Measurements from ENCODE around the gene BCAS3.
"Not testable (repeated sequence)": the region's sequence is repeated elsewhere in the genome, so short reads cannot be mapped to it uniquely, and the experiment has no call there.

BCAS3 gene

GRCh38 chr17:60767744-60768308, 90.2 kb downstream of the BCAS3 start:
- DNase-seq (ENCODE audit: insufficient read length): no peak
- FAIRE-seq: no peak
- no peak for TF ChIP-seq POLR2A (IDR thresholded peaks at IDR 0.05; ENCODE audit: low read depth, low read length)
- TF ChIP-seq TAF1 (IDR thresholded peaks at IDR 0.05; ENCODE audit: borderline replicate concordance, low read depth, low read length): no peak
- TF ChIP-seq POLR2AphosphoS5 (IDR thresholded peaks at IDR 0.05; ENCODE audit: low read depth, low read length): no peak

GRCh38 chr17:60769327-60769726, 91.7 kb downstream of the BCAS3 start:
- TF ChIP-seq POLR2AphosphoS5 (IDR thresholded peaks at IDR 0.05; ENCODE audit: low read depth, low read length) (no peak), TAF1 (IDR thresholded peaks at IDR 0.05; ENCODE audit: borderline replicate concordance, low read depth, low read length) (no peak), POLR2A (IDR thresholded peaks at IDR 0.05; ENCODE audit: low read depth, low read length) (no peak)
- FAIRE-seq (no peak), DNase-seq (ENCODE audit: insufficient read length) (no peak)

- TF ChIP-seq TAF1 (IDR thresholded peaks at IDR 0.05; ENCODE audit: borderline replicate concordance, low read depth, low read length): no peak
- TF ChIP-seq POLR2AphosphoS5 (IDR thresholded peaks at IDR 0.05; ENCODE audit: low read depth, low read length): no peak
- no peak for TF ChIP-seq POLR2A (IDR thresholded peaks at IDR 0.05; ENCODE audit: low read depth, low read length)
- no peak for DNase-seq (ENCODE audit: insufficient read length)
- no peak for FAIRE-seq
These were observed 93.3 kb downstream of the BCAS3 start for GRCh38 chr17:60770946-60771422.

- DNase-seq (ENCODE audit: insufficient read length); FAIRE-seq: not testable (repeated sequence)
These were observed 94.0 kb downstream of the BCAS3 start for GRCh38 chr17:60771621-60772020.

GRCh38 chr17:60773552-60773951, 95.9 kb downstream of the BCAS3 start:
- TF ChIP-seq POLR2A (IDR thresholded peaks at IDR 0.05; ENCODE audit: low read depth, low read length) (no peak), TAF1 (IDR thresholded peaks at IDR 0.05; ENCODE audit: borderline replicate concordance, low read depth, low read length) (no peak), POLR2AphosphoS5 (IDR thresholded peaks at IDR 0.05; ENCODE audit: low read depth, low read length) (no peak)
- DNase-seq (ENCODE audit: insufficient read length): no peak
- FAIRE-seq: no peak

GRCh38 chr17:60781880-60782412, 104.3 kb downstream of the BCAS3 start:
- TF ChIP-seq POLR2A (IDR thresholded peaks at IDR 0.05; ENCODE audit: low read depth, low read length) (no peak), TAF1 (IDR thresholded peaks at IDR 0.05; ENCODE audit: borderline replicate concordance, low read depth, low read length) (no peak), POLR2AphosphoS5 (IDR thresholded peaks at IDR 0.05; ENCODE audit: low read depth, low read length) (no peak)
- no peak for DNase-seq (ENCODE audit: insufficient read length)
- no peak for FAIRE-seq

GRCh38 chr17:60782742-60783141, 105.1 kb downstream of the BCAS3 start:
- FAIRE-seq (no peak), DNase-seq (ENCODE audit: insufficient read length) (no peak)
- TF ChIP-seq TAF1 (IDR thresholded peaks at IDR 0.05; ENCODE audit: borderline replicate concordance, low read depth, low read length): no peak
- TF ChIP-seq POLR2AphosphoS5 (IDR thresholded peaks at IDR 0.05; ENCODE audit: low read depth, low read length): no peak
- TF ChIP-seq POLR2A (IDR thresholded peaks at IDR 0.05; ENCODE audit: low read depth, low read length): no peak

GRCh38 chr17:60790205-60790604, 112.6 kb downstream of the BCAS3 start:
- DNase-seq (ENCODE audit: insufficient read length): no peak
- TF ChIP-seq TAF1 (IDR thresholded peaks at IDR 0.05; ENCODE audit: borderline replicate concordance, low read depth, low read length): no peak
- no peak for TF ChIP-seq POLR2A (IDR thresholded peaks at IDR 0.05; ENCODE audit: low read depth, low read length)
- no peak for TF ChIP-seq POLR2AphosphoS5 (IDR thresholded peaks at IDR 0.05; ENCODE audit: low read depth, low read length)
- FAIRE-seq: no peak

- no peak for FAIRE-seq
- TF ChIP-seq POLR2AphosphoS5 (IDR thresholded peaks at IDR 0.05; ENCODE audit: low read depth, low read length): no peak
- TF ChIP-seq TAF1 (IDR thresholded peaks at IDR 0.05; ENCODE audit: borderline replicate concordance, low read depth, low read length): no peak
- TF ChIP-seq POLR2A (IDR thresholded peaks at IDR 0.05; ENCODE audit: low read depth, low read length): no peak
- no peak for DNase-seq (ENCODE audit: insufficient read length)
These were observed 114.7 kb downstream of the BCAS3 start for GRCh38 chr17:60792250-60792898.

GRCh38 chr17:60798576-60798975, 120.9 kb downstream of the BCAS3 start:
- TF ChIP-seq POLR2AphosphoS5 (IDR thresholded peaks at IDR 0.05; ENCODE audit: low read depth, low read length) (no peak), TAF1 (IDR thresholded peaks at IDR 0.05; ENCODE audit: borderline replicate concordance, low read depth, low read length) (no peak), POLR2A (IDR thresholded peaks at IDR 0.05; ENCODE audit: low read depth, low read length) (no peak)
- DNase-seq (ENCODE audit: insufficient read length): no peak
- FAIRE-seq: no peak

GRCh38 chr17:60802377-60802776, 124.7 kb downstream of the BCAS3 start:
- FAIRE-seq (no peak), DNase-seq (ENCODE audit: insufficient read length) (no peak)
- TF ChIP-seq POLR2A (IDR thresholded peaks at IDR 0.05; ENCODE audit: low read depth, low read length) (no peak), POLR2AphosphoS5 (IDR thresholded peaks at IDR 0.05; ENCODE audit: low read depth, low read length) (no peak), TAF1 (IDR thresholded peaks at IDR 0.05; ENCODE audit: borderline replicate concordance, low read depth, low read length) (no peak)

- FAIRE-seq (no peak), DNase-seq (ENCODE audit: insufficient read length) (no peak)
- TF ChIP-seq TAF1 (IDR thresholded peaks at IDR 0.05; ENCODE audit: borderline replicate concordance, low read depth, low read length) (no peak), POLR2AphosphoS5 (IDR thresholded peaks at IDR 0.05; ENCODE audit: low read depth, low read length) (no peak), POLR2A (IDR thresholded peaks at IDR 0.05; ENCODE audit: low read depth, low read length) (no peak)
These were observed 125.4 kb downstream of the BCAS3 start for GRCh38 chr17:60803059-60803458.
